ENCODE data around the gene TROAP.
"Not testable (repeated sequence)": the region's sequence is repeated elsewhere in the genome, so short reads cannot be mapped to it uniquely, and the experiment has no call there.

TROAP gene

GRCh38 chr12:49330631-49331379 lies 7.8 kb downstream of the TROAP start:
- DNase-seq (ENCODE audit: low read depth in 3 of 3), result no peak

GRCh38 chr12:49331380-49332222 lies 8.5 kb downstream of the TROAP start:
- no peak for DNase-seq (ENCODE audit: low read depth in 3 of 3)

- no peak for DNase-seq (ENCODE audit: low read depth in 3 of 3)
Observed at GRCh38 chr12:49332441-49332861, 9.4 kb downstream of the TROAP start.

- DNase-seq (ENCODE audit: low read depth in 3 of 3), result no peak
Observed at GRCh38 chr12:49332891-49333371, 9.9 kb downstream of the TROAP start.

- not testable (repeated sequence) for DNase-seq (ENCODE audit: low read depth in 3 of 3)
Observed at GRCh38 chr12:49333778-49334177, 10.7 kb downstream of the TROAP start.

- DNase-seq (ENCODE audit: low read depth in 3 of 3), result no peak
Observed at GRCh38 chr12:49334226-49334625, 11.2 kb downstream of the TROAP start.

- no peak for DNase-seq (ENCODE audit: low read depth in 3 of 3)
Observed at GRCh38 chr12:49334681-49335080, 11.6 kb downstream of the TROAP start.

- no peak for DNase-seq (ENCODE audit: low read depth in 3 of 3)
Observed at GRCh38 chr12:49335118-49335954, 12.3 kb downstream of the TROAP start.

- no peak for DNase-seq (ENCODE audit: low read depth in 3 of 3)
Observed at GRCh38 chr12:49335955-49336644, 13.0 kb downstream of the TROAP start.

- DNase-seq (ENCODE audit: low read depth in 3 of 3), result peak; percentile 69 to 84 (median 82)
Observed at GRCh38 chr12:49336645-49337584, 13.9 kb downstream of the TROAP start, which contains the start of gene C1QL4. Gene C1QL4 (minus strand): TSS chr12:49337188. CDS start chr12:49336477, 711 bp downstream.

- DNase-seq (ENCODE audit: low read depth in 3 of 3), result no peak
Observed at GRCh38 chr12:49338830-49339463, 15.9 kb downstream of the TROAP start.

GRCh38 chr12:49339464-49339861 lies 16.4 kb downstream of the TROAP start:
- DNase-seq (ENCODE audit: low read depth in 3 of 3), result no peak

GRCh38 chr12:49340095-49340870 lies 17.2 kb downstream of the TROAP start:
- no peak for DNase-seq (ENCODE audit: low read depth in 3 of 3)

- DNase-seq (ENCODE audit: low read depth in 3 of 3), result no peak
Observed at GRCh38 chr12:49340971-49341776, 18.1 kb downstream of the TROAP start.

- DNase-seq (ENCODE audit: low read depth in 3 of 3), result no peak
Observed at GRCh38 chr12:49341777-49342065, 18.7 kb downstream of the TROAP start.

- DNase-seq (ENCODE audit: low read depth in 3 of 3), result peak; percentile 76 to 78 (median 76)
Observed at GRCh38 chr12:49342066-49342913, 19.2 kb downstream of the TROAP start.
